ENCODE measurements around the gene JAG1. TPM values are rescaled to one million over a fixed set of nuclear protein-coding genes. Genes with fewer than 3 reads are reported as not detected.

Gene JAG1
- total and polyA plus RNA-seq, 2 of the 4 experiments (the other 2 are of a cell fraction): 10.2 to 22.6 TPM

DNA sequence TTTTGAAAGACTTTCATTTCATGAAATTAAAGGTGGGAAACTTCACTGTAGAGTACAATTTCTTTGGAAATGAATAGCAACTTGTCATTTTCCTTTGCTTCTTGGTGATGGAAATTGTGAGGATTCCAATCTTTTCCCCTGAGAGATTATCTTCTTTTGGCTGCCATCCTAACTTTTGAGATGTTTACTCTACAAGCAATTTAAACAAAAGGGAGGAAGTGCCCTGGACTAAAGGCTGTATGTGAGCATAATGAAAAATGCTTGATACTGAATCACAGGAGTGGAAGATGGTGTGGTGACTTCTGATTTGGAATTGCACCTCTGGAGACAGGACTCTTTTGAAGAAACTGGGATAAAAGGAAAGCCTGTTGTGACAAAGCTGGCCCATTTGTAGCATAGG lies 43.1 kb upstream of the JAG1 start:
- Histone ChIP-seq H3K27me3 (ENCODE audit: control insufficient read depth, insufficient read depth, low read length) (no peaks in the 10 kb centered on the region; the same call in 1 of the 2 replicates), H3K4me2 (ENCODE audit: low read depth, low read length) (no peak overlapping the region)

More for the DNA sequence above, 43.1 kb upstream of the JAG1 start:
- 0 out of 3 replicates have a peak overlapping the region, but pooled peaks have one; percentile 8 for H2BK15ac ChIP-seq (ENCODE audit: low read depth, low read length)
- no peaks in the 10 kb centered on the region for H4K20me1 ChIP-seq (ENCODE audit: insufficient read depth, low read length)
- POLR2A ChIA-PET (ENCODE audit: unreplicated experiment): no interaction called here
- peak overlapping the region; percentile 45; the same call in 1 of the 2 replicates for H2AK5ac ChIP-seq (ENCODE audit: low read depth, low read length)
- TF ChIP-seq NFE2L2 (IDR thresholded peaks at IDR 0.05; ENCODE audit: low read depth, low read length) (no peak), MAZ (IDR thresholded peaks at IDR 0.05; ENCODE audit: borderline replicate concordance, low read depth, low read length) (no peak), RCOR1 (IDR thresholded peaks at IDR 0.05; ENCODE audit: insufficient replicate concordance, low read length) (no peak), MAFK (IDR thresholded peaks at IDR 0.05; ENCODE audit: low read depth, low read length) (no peak), FOS (IDR thresholded peaks at IDR 0.05; ENCODE audit: low read depth, low read length) (no peak), RFX5 (IDR thresholded peaks at IDR 0.05; ENCODE audit: low read depth, low read length) (no peak)
- TF ChIP-seq, protein P1, sequence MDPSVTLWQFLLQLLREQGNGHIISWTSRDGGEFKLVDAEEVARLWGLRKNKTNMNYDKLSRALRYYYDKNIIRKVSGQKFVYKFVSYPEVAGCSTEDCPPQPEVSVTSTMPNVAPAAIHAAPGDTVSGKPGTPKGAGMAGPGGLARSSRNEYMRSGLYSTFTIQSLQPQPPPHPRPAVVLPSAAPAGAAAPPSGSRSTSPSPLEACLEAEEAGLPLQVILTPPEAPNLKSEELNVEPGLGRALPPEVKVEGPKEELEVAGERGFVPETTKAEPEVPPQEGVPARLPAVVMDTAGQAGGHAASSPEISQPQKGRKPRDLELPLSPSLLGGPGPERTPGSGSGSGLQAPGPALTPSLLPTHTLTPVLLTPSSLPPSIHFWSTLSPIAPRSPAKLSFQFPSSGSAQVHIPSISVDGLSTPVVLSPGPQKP (IDR thresholded peaks at IDR 0.05; ENCODE audit: borderline replicate concordance, low read depth, low read length): no peak
- intact Hi-C loops (cut with micrococcal nuclease) (no loop called here), dilution Hi-C loops (cut with HindIII; ENCODE audit: low sequenced_read_pairs, unreplicated experiment) (no loop called here), in situ Hi-C loops (cut with MboI; ENCODE audit: low sequenced_read_pairs) (no loop called here)
- H4K91ac ChIP-seq (ENCODE audit: insufficient read depth, low read depth, low read length): peak overlapping the region; percentile 65; the same call in 1 of the 2 replicates
- H2BK120ac ChIP-seq (ENCODE audit: low read depth, low read length): peak overlapping the region; percentile 74
- H4K8ac ChIP-seq (ENCODE audit: low read depth in 2 of 2, low read length in 2 of 2): peak overlapping the region in 1 of 2 experiments; percentile 65; a peak in 1 of 4 replicates
- no peak overlapping the region for H2AK9ac ChIP-seq (replicated peaks; ENCODE audit: low read depth, low read length, poor library complexity)
- DNase-seq (peak; percentile 48), ATAC-seq (ENCODE audit: low read depth) (peak; percentile 32)
- no peak overlapping the region for H3K4me3 ChIP-seq (ENCODE audit: insufficient read depth, low read depth, low read length)
- H3K36me3 ChIP-seq (ENCODE audit: control insufficient read depth, insufficient read depth, low read length): no peaks in the 10 kb centered on the region
- no peak overlapping the region for H3K18ac ChIP-seq (ENCODE audit: low read depth, low read length)
- peak overlapping the region; percentile 70 for H3K4ac ChIP-seq (ENCODE audit: low read depth, low read length)
- no peaks in the 10 kb centered on the region for H3K79me1 ChIP-seq (ENCODE audit: low read depth in 1 of 2, low read length in 2 of 2)
- no peak overlapping the region for H2BK5ac ChIP-seq (ENCODE audit: low read depth, low read length, poor library complexity, severe bottlenecking)
- H3K4me1 ChIP-seq (ENCODE audit: control insufficient read depth, insufficient read depth, low read length): peaks cover 10% of the 10 kb centered on the region
- H3K56ac ChIP-seq (ENCODE audit: extremely low read depth, insufficient read depth, low read length): no peak overlapping the region
- H3K27ac ChIP-seq (ENCODE audit: insufficient read depth, low read length): no peak overlapping the region
- no peaks in the 10 kb centered on the region for H3K9me3 ChIP-seq (ENCODE audit: control insufficient read depth, insufficient read depth, low read length)
- no peak overlapping the region for H2AFZ ChIP-seq (replicated peaks; ENCODE audit: low read length, poor library complexity)
- H3K14ac ChIP-seq (replicated peaks; ENCODE audit: low read depth, low read length): peak overlapping the region; percentile 65
- no peaks in the 10 kb centered on the region; the same call in 1 of the 2 replicates for H3K9me1 ChIP-seq (ENCODE audit: insufficient read depth, low read length)
- no peak overlapping the region; the same call in 1 of the 2 replicates for H3K9ac ChIP-seq (ENCODE audit: low read depth, low read length)
- H4K5ac ChIP-seq (ENCODE audit: low read depth, low read length): no peak overlapping the region
- H3K23ac ChIP-seq (ENCODE audit: low read depth, low read length): 0 out of 2 replicates have a peak overlapping the region, but pooled peaks have one; percentile 16
- BruUV-seq (replicated peaks): no TSS peak
- CTCF ChIA-PET: interaction anchor here (0.7 kb wide), 1 partner anchor 59 kb away, joined by 3 read pairs; no protein-coding TSS in a partner anchor
- H2BK20ac ChIP-seq (ENCODE audit: low read depth, low read length): peak overlapping the region; percentile 48

All from IMR-90 (cell line).